Osteocyte (in vitro differentiated cells): ENCODE results near the gene COPE. TPM values are rescaled to one million over a fixed set of nuclear protein-coding genes. Genes with fewer than 3 reads are reported as not detected.
"Not testable (repeated sequence)": the region's sequence is repeated elsewhere in the genome, so short reads cannot be mapped to it uniquely, and the experiment has no call there.

Source experiments
- DNase-seq: peaks from one replicate; pipeline ENCODE4 v3.0.0; 2021; ENCODE audit warnings: mixed read lengths; ENCODE audit not compliant: unreplicated experiment; ENCODE audit errors: extremely low spot score
- H3K27ac Mint-ChIP-seq: one replicate; pipeline ENCODE4 v1.8.0; 2021; ENCODE audit warnings: mild to moderate bottlenecking, mixed read lengths; ENCODE audit not compliant: unreplicated experiment
- H3K27me3 Mint-ChIP-seq: one replicate; pipeline ENCODE4 v1.8.0; 2021; ENCODE audit warnings: mixed read lengths; ENCODE audit not compliant: unreplicated experiment
- H3K36me3 Mint-ChIP-seq: one replicate; pipeline ENCODE4 v1.8.0; 2021; ENCODE audit warnings: mixed read lengths; ENCODE audit not compliant: unreplicated experiment
- H3K4me1 Mint-ChIP-seq: one replicate; pipeline ENCODE4 v1.8.0; 2021; ENCODE audit warnings: mixed read lengths; ENCODE audit not compliant: unreplicated experiment
- H3K4me3 Mint-ChIP-seq: one replicate; pipeline ENCODE4 v1.8.0; 2021; ENCODE audit warnings: mild to moderate bottlenecking, moderate library complexity, mixed read lengths; ENCODE audit not compliant: unreplicated experiment
- H3K9me3 Mint-ChIP-seq: one replicate; pipeline ENCODE4 v1.8.0; 2021; ENCODE audit warnings: mixed read lengths; ENCODE audit not compliant: unreplicated experiment
- CTCF ChIP-seq: fragments of 200-600 bp; sonication (generic); IDR thresholded peaks from 2 replicates; pipeline ENCODE4 v1.5.0; 2021; ENCODE audit warnings: antibody characterized with exemption, mild to moderate bottlenecking, moderate library complexity
- total RNA-seq: library from RNA; stranded (reverse); gene quantifications from 2 replicates; pipeline ENCODE4 v1.2.1, GENCODE V29; 2021

COPE gene
- total RNA-seq, 1 donor from 2014 or later = 175 TPM

- Mint-ChIP-seq H3K36me3 (peaks cover 12% of the 10 kb centered on the region), H3K27ac (no peak overlapping the region), H3K9me3 (no peaks in the 10 kb centered on the region), H3K27me3 (no peaks in the 10 kb centered on the region), H3K4me3 (no peak overlapping the region), H3K4me1 (peaks cover 17% of the 10 kb centered on the region)
- no peak for DNase-seq
- no peak for TF ChIP-seq CTCF
Observed at GRCh38 chr19:18924684-18925213, 5.6 kb upstream of the COPE start.

GRCh38 chr19:18922228-18922985 lies 3.2 kb upstream of the COPE start:
- peaks cover 34% of the 10 kb centered on the region for H3K4me1 Mint-ChIP-seq
- peaks cover 8% of the 10 kb centered on the region for H3K36me3 Mint-ChIP-seq
- no peak overlapping the region for H3K4me3 Mint-ChIP-seq
- no peak for TF ChIP-seq CTCF
- DNase-seq = no peak
- H3K9me3 Mint-ChIP-seq = no peaks in the 10 kb centered on the region
- H3K27ac Mint-ChIP-seq = peak overlapping the region; percentile 27
- no peaks in the 10 kb centered on the region for H3K27me3 Mint-ChIP-seq

- H3K4me1 Mint-ChIP-seq = peaks cover 36% of the 10 kb centered on the region
- no peaks in the 10 kb centered on the region for H3K9me3 Mint-ChIP-seq
- no peak for TF ChIP-seq CTCF
- DNase-seq = no peak
- peak overlapping the region; percentile 8 for H3K4me3 Mint-ChIP-seq
- H3K27me3 Mint-ChIP-seq = no peaks in the 10 kb centered on the region
- H3K36me3 Mint-ChIP-seq = peaks cover 8% of the 10 kb centered on the region
- no peak overlapping the region for H3K27ac Mint-ChIP-seq
Observed at GRCh38 chr19:18921593-18921992, 2.4 kb upstream of the COPE start.

- peaks cover 38% of the 10 kb centered on the region for H3K4me1 Mint-ChIP-seq
- DNase-seq = no peak
- H3K36me3 Mint-ChIP-seq = peaks cover 8% of the 10 kb centered on the region
- no peaks in the 10 kb centered on the region for H3K27me3 Mint-ChIP-seq
- peak overlapping the region; percentile 92 for H3K4me3 Mint-ChIP-seq
- H3K27ac Mint-ChIP-seq = peak overlapping the region; percentile 84
- no peaks in the 10 kb centered on the region for H3K9me3 Mint-ChIP-seq
- TF ChIP-seq CTCF = no peak
Observed at GRCh38 chr19:18920400-18920799, 1.2 kb upstream of the COPE start.

- no peak for TF ChIP-seq CTCF
- Mint-ChIP-seq H3K4me3 (peak overlapping the region; percentile 92), H3K36me3 (peaks cover 8% of the 10 kb centered on the region), H3K4me1 (peaks cover 38% of the 10 kb centered on the region), H3K27me3 (no peaks in the 10 kb centered on the region), H3K27ac (peak overlapping the region; percentile 84), H3K9me3 (no peaks in the 10 kb centered on the region)
- DNase-seq = no peak
Observed at GRCh38 chr19:18919900-18920214, 670 bp upstream of the COPE start.

GRCh38 chr19:18917593-18917992 lies 1.6 kb downstream of the COPE start:
- peaks cover 38% of the 10 kb centered on the region for H3K4me1 Mint-ChIP-seq
- peak overlapping the region; percentile 44 for H3K27ac Mint-ChIP-seq
- not testable (repeated sequence) for H3K36me3 Mint-ChIP-seq, H3K9me3 Mint-ChIP-seq, H3K27me3 Mint-ChIP-seq, DNase-seq
- H3K4me3 Mint-ChIP-seq = peak overlapping the region; percentile 92
